HepG2 (cell line): Measurements from ENCODE around the gene KRT4.

ENCODE experiments used
- CTCF ChIP-seq: sonication (generic); formaldehyde crosslinking; IDR thresholded peaks from 2 replicates; pipeline ENCODE4 v1.5.0; 2020; ENCODE audit warnings: mild to moderate bottlenecking, missing genetic modification reagents, moderate library complexity
- GTF2F1 ChIP-seq: fragments of 150-350 bp; IDR thresholded peaks from 2 replicates; pipeline ENCODE4 v1.6.1; 2014; ENCODE audit warnings: low read length
- JUND ChIP-seq: sonication (generic); formaldehyde crosslinking; IDR thresholded peaks from 2 replicates; pipeline ENCODE4 v1.8.0; 2022; ENCODE audit warnings: mild to moderate bottlenecking, missing genetic modification reagents
- SALL1 ChIP-seq: sonication (generic); formaldehyde crosslinking; IDR thresholded peaks from 2 replicates; pipeline ENCODE4 v1.8.0; 2022; ENCODE audit warnings: mild to moderate bottlenecking, missing genetic modification reagents
- TFDP2 ChIP-seq: sonication (generic); formaldehyde crosslinking; IDR thresholded peaks from 2 replicates; pipeline ENCODE4 v1.4.0; 2020; ENCODE audit warnings: missing genetic modification reagents

GRCh38 chr12:52799505-52800211 lies 14.3 kb downstream of the KRT4 start:
- TF ChIP-seq TFDP2 (CRISPR knock-in tag) = no peak
- TF ChIP-seq SALL1 (CRISPR knock-in tag) = no peak
- no peak for TF ChIP-seq JUND (CRISPR knock-in tag)
- no peak for TF ChIP-seq GTF2F1
- TF ChIP-seq CTCF (CRISPR knock-in tag) = no peak
